ENCODE results near the gene RIPPLY3.

- TF ChIP-seq CTCF (IDR thresholded peaks at IDR 0.05): no peak
- no peak for TF ChIP-seq POLR2A (IDR thresholded peaks at IDR 0.05)
These were observed 31.7 kb upstream of the RIPPLY3 start for GRCh38 chr21:36974851-36975192.
